ENCODE measurements around the gene GFRA1. TPM values are rescaled to one million over a fixed set of nuclear protein-coding genes. Genes with fewer than 3 reads are reported as not detected.

Gene GFRA1
- total and polyA plus RNA-seq, 2 of the 8 experiments (the other 6 are each of a cell fraction or from before 2014, with no cell fraction given): 1.1 to 2.0 TPM

DNA sequence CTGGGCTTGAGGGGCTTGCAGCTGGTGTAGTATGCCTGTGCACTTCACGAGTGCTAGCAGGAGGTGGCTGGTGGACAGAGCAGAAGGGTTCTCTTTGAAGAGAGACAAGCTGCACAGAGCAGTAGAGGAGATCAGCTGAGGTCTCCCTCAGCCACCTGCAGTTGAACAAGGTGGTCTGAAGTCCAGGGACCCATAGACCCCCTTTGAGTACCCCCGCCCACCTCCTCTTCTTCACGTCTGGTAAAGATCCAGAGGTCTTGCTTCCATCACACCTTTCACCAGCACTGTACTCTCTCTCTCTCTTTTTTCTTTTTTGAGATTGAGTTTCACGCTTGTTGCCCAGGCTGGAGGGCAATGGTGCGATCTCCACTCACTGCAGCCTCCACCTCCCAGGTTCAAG, 157.2 kb downstream of the GFRA1 start (continued):
- no peak for TF ChIP-seq ASH2L (IDR thresholded peaks at IDR 0.05; ENCODE audit: low read length)
- TF ChIP-seq SIN3A (conservative IDR thresholded peaks at IDR 0.05 in 1 of 2, IDR thresholded peaks at IDR 0.05 in 1 of 2; ENCODE audit: low read depth in 1 of 2, low read length in 2 of 2): no peak
- TF ChIP-seq TCF12 (IDR thresholded peaks at IDR 0.05; ENCODE audit: low read depth, low read length): no peak
